HG03280 (cell line): ENCODE data around the gene LIN52.
A peak's percentile ranks its signal among the peaks of the same experiment; 100 is the strongest.

ENCODE experiments used
- ATAC-seq: cut with Tn5 transposase; IDR thresholded peaks from one replicate; pipeline ENCODE4 v1.9.1; 2021; ENCODE audit warnings: mild to moderate bottlenecking, moderate library complexity; ENCODE audit not compliant: unreplicated experiment

LIN52 gene

GRCh38 chr14:74179856-74180255 lies 95.1 kb downstream of the LIN52 start:
- no peak for ATAC-seq

- no peak for ATAC-seq
These were observed 106.3 kb downstream of the LIN52 start for GRCh38 chr14:74190927-74191575.

- ATAC-seq: no peak
These were observed 109.9 kb downstream of the LIN52 start for GRCh38 chr14:74194506-74195274.

- ATAC-seq: no peak
These were observed 110.9 kb downstream of the LIN52 start for GRCh38 chr14:74195623-74196022.

GRCh38 chr14:74198441-74199234 lies 113.9 kb downstream of the LIN52 start:
- no peak for ATAC-seq

- no peak for ATAC-seq
These were observed 117.4 kb downstream of the LIN52 start for GRCh38 chr14:74202113-74202512.

- no peak for ATAC-seq
These were observed 118.9 kb downstream of the LIN52 start for GRCh38 chr14:74203639-74204038.

- no peak for ATAC-seq
These were observed 119.7 kb downstream of the LIN52 start for GRCh38 chr14:74204491-74204890.

GRCh38 chr14:74205882-74206281 lies 121.1 kb downstream of the LIN52 start:
- ATAC-seq: no peak

- no peak for ATAC-seq
These were observed 123.2 kb downstream of the LIN52 start for GRCh38 chr14:74207943-74208342.

GRCh38 chr14:74208642-74209041 lies 123.9 kb downstream of the LIN52 start:
- ATAC-seq: no peak

- no peak for ATAC-seq
These were observed 127.3 kb downstream of the LIN52 start for GRCh38 chr14:74211945-74212580.

GRCh38 chr14:74213907-74214803 lies 129.4 kb downstream of the LIN52 start:
- no peak for ATAC-seq

GRCh38 chr14:74216671-74217070 lies 131.9 kb downstream of the LIN52 start:
- ATAC-seq: no peak

GRCh38 chr14:74217672-74218448 lies 133.1 kb downstream of the LIN52 start:
- peak; percentile 52 for ATAC-seq

- ATAC-seq: no peak
These were observed 133.7 kb downstream of the LIN52 start for GRCh38 chr14:74218462-74218861.

GRCh38 chr14:74219277-74220205 lies 134.8 kb downstream of the LIN52 start:
- ATAC-seq: no peak

GRCh38 chr14:74220991-74221390 lies 136.2 kb downstream of the LIN52 start:
- no peak for ATAC-seq
